OCI-LY1 (cell line): ENCODE results near the gene ATP13A2.

Experiments used
- H2AFZ ChIP-seq: fragments of 200-600 bp; sonication (generic), shearing (Covaris generic); 2 replicates; pipeline ENCODE4 v1.6.0; 2014; ENCODE audit warnings: antibody characterized with exemption, mild to moderate bottlenecking, low read length
- H3F3A ChIP-seq: fragments of 200-600 bp; sonication (generic), shearing (Covaris generic); 2 replicates; pipeline ENCODE4 v1.6.0; 2014; ENCODE audit warnings: mild to moderate bottlenecking, antibody characterized with exemption, low read length, moderate library complexity; ENCODE audit not compliant: insufficient read depth
- H3K27ac ChIP-seq: fragments of 200-600 bp; sonication (generic); 2 replicates; pipeline ENCODE4 v1.5.1; 2014; ENCODE audit warnings: low read length, mixed run types, mild to moderate bottlenecking, low read depth; ENCODE audit not compliant: poor library complexity, severe bottlenecking
- H3K27me3 ChIP-seq: fragments of 200-600 bp; sonication (generic); 2 replicates; pipeline ENCODE4 v1.6.0; 2014; ENCODE audit warnings: antibody characterized with exemption, mild to moderate bottlenecking, low read length, moderate library complexity; ENCODE audit not compliant: insufficient read depth
- H3K36me3 ChIP-seq: fragments of 200-600 bp; sonication (generic); 2 replicates; pipeline ENCODE4 v1.6.1; 2014; ENCODE audit warnings: mild to moderate bottlenecking, antibody characterized with exemption, low read length, moderate library complexity, mixed read lengths; ENCODE audit not compliant: insufficient read depth
- H3K4me1 ChIP-seq: fragments of 200-600 bp; sonication (generic); 2 replicates; pipeline ENCODE4 v1.5.1; 2014; ENCODE audit warnings: mild to moderate bottlenecking, low read length, moderate library complexity; ENCODE audit not compliant: insufficient read depth, severe bottlenecking
- H3K4me2 ChIP-seq: fragments of 200-600 bp; sonication (generic), shearing (Covaris generic); 2 replicates; pipeline ENCODE4 v1.6.1; 2014; ENCODE audit warnings: low read length
- H3K4me3 ChIP-seq: fragments of 200-600 bp; sonication (generic); 2 replicates; pipeline ENCODE4 v1.5.1; 2014; ENCODE audit warnings: low read length, low read depth, mild to moderate bottlenecking, mixed read lengths; ENCODE audit not compliant: poor library complexity, severe bottlenecking
- H3K79me2 ChIP-seq: fragments of 200-600 bp; shearing (Covaris generic); 2 replicates; pipeline ENCODE4 v1.6.1; 2016; ENCODE audit warnings: mixed run types, low read length, mixed read lengths; ENCODE audit not compliant: insufficient read depth
- H3K9ac ChIP-seq: fragments of 200-600 bp; sonication (generic), shearing (Covaris generic); 2 replicates; pipeline ENCODE4 v1.6.1; 2014; ENCODE audit warnings: mild to moderate bottlenecking, low read length, mixed read lengths
- H3K9me2 ChIP-seq: fragments of 200-600 bp; sonication (generic), shearing (Covaris generic); 2 replicates; pipeline ENCODE4 v1.6.1; 2014; ENCODE audit warnings: low read depth, mild to moderate bottlenecking, low read length, mixed read lengths
- H3K9me3 ChIP-seq: fragments of 200-600 bp; shearing (Covaris generic); 2 replicates; pipeline ENCODE4 v1.6.1; 2014; ENCODE audit warnings: low read length, mixed read lengths
- H4K20me1 ChIP-seq: fragments of 200-600 bp; sonication (generic), shearing (Covaris generic); 2 replicates; pipeline ENCODE4 v1.6.0; 2016; ENCODE audit warnings: mild to moderate bottlenecking, low read length; ENCODE audit not compliant: insufficient read depth
- EZH2 ChIP-seq: fragments of 200-600 bp; sonication (generic), shearing (Covaris generic); IDR thresholded peaks from 2 replicates; pipeline ENCODE4 v1.8.0; 2017; ENCODE audit warnings: borderline replicate concordance, mixed run types, mild to moderate bottlenecking, antibody characterized with exemption, low read length, moderate library complexity, mixed read lengths
- TF ChIP-seq, protein P1 (sequence below): fragments of 200-600 bp; sonication (generic), shearing (Covaris generic); IDR thresholded peaks from 2 replicates; pipeline ENCODE4 v1.5.1; 2017; ENCODE audit warnings: mild to moderate bottlenecking, antibody characterized with exemption, low read length, moderate library complexity, mixed read lengths

The ATP13A2 gene

DNA sequence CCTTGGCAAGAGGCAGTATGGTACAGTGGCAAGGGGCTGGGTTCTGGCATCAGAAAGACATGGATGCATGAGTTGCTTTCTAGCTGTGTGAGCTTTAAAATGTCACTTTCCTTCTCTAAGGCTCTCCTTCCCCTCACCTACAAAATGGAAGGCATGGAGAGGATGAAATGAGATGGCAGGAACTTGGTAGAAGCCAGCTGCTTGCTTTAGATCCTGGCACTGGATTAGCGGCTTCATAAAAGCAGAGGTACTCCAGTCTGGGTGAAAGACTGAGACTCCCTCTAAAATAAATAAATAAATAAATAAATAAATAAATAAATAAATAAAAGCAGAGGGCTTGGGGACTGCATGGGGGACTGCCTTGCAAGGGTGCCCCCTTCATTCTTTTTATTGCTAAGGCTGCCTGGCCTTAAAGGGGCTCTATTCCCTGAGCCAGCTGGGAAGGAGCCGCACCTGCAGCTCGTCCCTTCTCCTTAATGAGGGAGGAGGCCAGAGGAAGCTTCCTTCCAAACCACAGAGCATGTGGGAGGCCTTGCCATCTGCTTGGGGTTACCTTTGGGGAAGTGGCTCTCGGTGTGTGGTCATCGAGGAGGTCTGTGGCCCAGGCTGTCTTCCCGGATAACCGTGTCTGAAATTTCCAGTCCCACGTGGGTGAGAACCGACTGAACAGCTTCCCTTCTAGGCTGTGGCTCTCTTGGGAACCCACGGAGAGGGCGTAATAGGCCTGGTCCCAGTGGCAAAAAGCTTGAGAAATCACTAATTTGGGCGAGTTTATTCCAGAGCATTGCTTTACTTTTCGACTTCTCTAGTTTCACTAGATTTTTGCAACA, 2.0 kb upstream of the ATP13A2 start:
- TF ChIP-seq, protein P1, sequence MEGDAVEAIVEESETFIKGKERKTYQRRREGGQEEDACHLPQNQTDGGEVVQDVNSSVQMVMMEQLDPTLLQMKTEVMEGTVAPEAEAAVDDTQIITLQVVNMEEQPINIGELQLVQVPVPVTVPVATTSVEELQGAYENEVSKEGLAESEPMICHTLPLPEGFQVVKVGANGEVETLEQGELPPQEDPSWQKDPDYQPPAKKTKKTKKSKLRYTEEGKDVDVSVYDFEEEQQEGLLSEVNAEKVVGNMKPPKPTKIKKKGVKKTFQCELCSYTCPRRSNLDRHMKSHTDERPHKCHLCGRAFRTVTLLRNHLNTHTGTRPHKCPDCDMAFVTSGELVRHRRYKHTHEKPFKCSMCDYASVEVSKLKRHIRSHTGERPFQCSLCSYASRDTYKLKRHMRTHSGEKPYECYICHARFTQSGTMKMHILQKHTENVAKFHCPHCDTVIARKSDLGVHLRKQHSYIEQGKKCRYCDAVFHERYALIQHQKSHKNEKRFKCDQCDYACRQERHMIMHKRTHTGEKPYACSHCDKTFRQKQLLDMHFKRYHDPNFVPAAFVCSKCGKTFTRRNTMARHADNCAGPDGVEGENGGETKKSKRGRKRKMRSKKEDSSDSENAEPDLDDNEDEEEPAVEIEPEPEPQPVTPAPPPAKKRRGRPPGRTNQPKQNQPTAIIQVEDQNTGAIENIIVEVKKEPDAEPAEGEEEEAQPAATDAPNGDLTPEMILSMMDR: no peak
- TF ChIP-seq EZH2: no peak
- no peaks in the 10 kb centered on the region for H4K20me1 ChIP-seq
- H3F3A ChIP-seq: no peaks in the 10 kb centered on the region
- H3K27ac ChIP-seq: no peak overlapping the region
- H3K4me1 ChIP-seq: peaks cover 18% of the 10 kb centered on the region
- H3K4me3 ChIP-seq: no peak overlapping the region
- H2AFZ ChIP-seq: no peak overlapping the region
- no peaks in the 10 kb centered on the region; the same call in 1 of the 2 replicates for H3K27me3 ChIP-seq
- peaks cover 11% of the 10 kb centered on the region for H3K36me3 ChIP-seq
- no peaks in the 10 kb centered on the region for H3K79me2 ChIP-seq
- no peaks in the 10 kb centered on the region for H3K9me2 ChIP-seq
- no peak overlapping the region for H3K9ac ChIP-seq
- no peak overlapping the region for H3K4me2 ChIP-seq
- no peaks in the 10 kb centered on the region for H3K9me3 ChIP-seq

DNA sequence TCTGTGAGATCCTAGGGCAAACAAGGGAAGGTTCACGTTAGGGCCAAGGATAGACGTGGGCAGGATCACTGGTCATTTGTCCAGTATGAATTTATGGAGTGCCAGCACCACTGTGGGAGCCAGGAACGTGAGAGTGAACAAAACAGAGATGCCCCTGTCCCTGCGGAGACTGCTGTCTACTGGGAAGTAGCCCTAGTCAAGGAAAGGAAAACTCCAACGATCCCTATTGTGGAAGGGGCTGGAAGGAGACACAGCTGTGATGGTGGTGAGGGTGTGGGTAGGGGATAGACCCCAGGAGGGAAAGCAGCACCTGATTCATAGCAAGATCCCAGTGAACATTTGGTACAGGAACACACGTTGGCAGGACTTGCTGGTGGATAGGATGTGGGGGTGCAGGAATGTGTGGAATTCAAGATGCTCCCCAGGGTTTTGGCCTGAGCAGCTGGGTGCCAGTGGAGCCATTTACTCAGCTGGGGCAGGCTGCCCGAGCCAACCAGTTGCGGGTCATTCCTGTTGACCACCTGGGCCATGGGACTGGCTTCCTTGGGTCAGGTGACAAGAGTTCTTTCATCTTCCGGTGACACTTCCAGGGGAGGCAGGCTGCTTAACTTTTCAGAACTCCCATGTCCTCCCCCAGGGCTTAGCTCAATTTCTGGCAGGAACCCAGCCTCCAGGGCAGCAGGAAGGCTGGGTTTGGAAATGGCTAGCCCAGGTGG, 1.2 kb upstream of the ATP13A2 start:
- Histone ChIP-seq H3K36me3 (peaks cover 6% of the 10 kb centered on the region; the same call in 1 of the 2 replicates), H3K9me3 (no peaks in the 10 kb centered on the region), H3K4me2 (no peak overlapping the region), H3K9me2 (no peaks in the 10 kb centered on the region), H3K27me3 (no peaks in the 10 kb centered on the region; the same call in 1 of the 2 replicates), H3K9ac (no peak overlapping the region; the same call in 1 of the 2 replicates), H3K27ac (no peak overlapping the region), H4K20me1 (no peaks in the 10 kb centered on the region), H3K4me3 (no peak overlapping the region), H2AFZ (no peak overlapping the region), H3F3A (no peaks in the 10 kb centered on the region), H3K79me2 (no peaks in the 10 kb centered on the region), H3K4me1 (peaks cover 18% of the 10 kb centered on the region)
- no peak for TF ChIP-seq EZH2
- TF ChIP-seq, protein P1: no peak

GRCh38 chr1:17011092-17011438, 663 bp downstream of the ATP13A2 start:
- Histone ChIP-seq H3K27me3 (no peaks in the 10 kb centered on the region; the same call in 1 of the 2 replicates), H3K4me2 (peak overlapping the region; percentile 92), H2AFZ (no peak overlapping the region), H3K9me3 (no peaks in the 10 kb centered on the region), H3K9me2 (no peaks in the 10 kb centered on the region), H3K9ac (peak overlapping the region; percentile 76), H3K36me3 (no peaks in the 10 kb centered on the region), H3K4me1 (peaks cover 18% of the 10 kb centered on the region), H3K27ac (no peak overlapping the region), H3K79me2 (no peaks in the 10 kb centered on the region), H3F3A (no peaks in the 10 kb centered on the region), H4K20me1 (no peaks in the 10 kb centered on the region), H3K4me3 (peak overlapping the region; percentile 90)
- TF ChIP-seq, protein P1: no peak
- no peak for TF ChIP-seq EZH2
